ENCODE results near the gene SELENOK.

GRCh38 chr3:53856964-53857363 lies 34.7 kb downstream of the SELENOK start:
- no peak for TF ChIP-seq CTCF (conservative IDR thresholded peaks at IDR 0.05; ENCODE audit: low read length)
- no peak for TF ChIP-seq EZH2phosphoT487 (IDR thresholded peaks at IDR 0.05; ENCODE audit: borderline replicate concordance)
